HG03575 (cell line): ENCODE measurements around the gene SEZ6L.
"Not testable (repeated sequence)": the region's sequence is repeated elsewhere in the genome, so short reads cannot be mapped to it uniquely, and the experiment has no call there.

Experiments used
- ATAC-seq: cut with Tn5 transposase; IDR thresholded peaks from one replicate; pipeline ENCODE4 v1.9.1; 2021; ENCODE audit not compliant: unreplicated experiment, insufficient number of reproducible peaks, low FRiP score; ENCODE audit errors: extremely low read depth

SEZ6L gene

DNA sequence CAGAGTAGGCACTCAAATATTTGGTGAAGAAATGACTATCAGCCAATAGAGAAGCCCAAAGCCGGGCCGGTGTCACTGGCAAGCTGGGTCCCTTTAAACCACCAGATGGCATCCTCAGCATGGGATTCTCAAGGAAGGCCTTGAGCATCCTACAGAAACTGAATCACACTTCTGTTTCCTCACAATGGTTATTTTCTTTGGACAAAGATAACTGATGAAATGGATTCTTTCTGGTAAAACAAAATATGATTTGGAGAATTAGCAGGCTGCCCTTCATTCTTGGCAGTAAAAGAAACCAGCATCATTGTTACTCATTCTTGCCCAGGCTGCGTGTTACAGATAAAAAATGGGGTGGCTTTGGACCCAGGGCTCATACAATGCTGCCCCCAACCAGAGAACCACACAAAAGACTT is 229.5 kb downstream of the SEZ6L start:
- ATAC-seq: no peak

DNA sequence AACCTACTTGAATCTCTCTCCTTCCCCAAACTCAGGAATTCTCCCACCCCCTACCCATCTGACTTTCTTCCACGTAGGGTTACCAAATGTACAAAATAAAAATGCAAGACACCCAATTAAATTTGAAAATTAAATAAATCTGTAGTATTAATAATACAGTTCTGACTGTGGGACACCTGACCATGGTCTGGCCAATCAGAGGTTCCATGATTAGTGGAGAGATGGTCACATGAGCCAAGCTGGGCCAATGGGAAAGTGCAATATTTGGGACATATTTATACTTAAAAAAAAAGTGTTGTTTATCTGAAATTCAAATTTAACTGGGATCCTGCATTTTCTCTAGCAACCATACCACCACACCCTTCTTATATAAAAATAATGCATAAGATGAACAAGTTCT is 230.0 kb downstream of the SEZ6L start:
- ATAC-seq: no peak

DNA sequence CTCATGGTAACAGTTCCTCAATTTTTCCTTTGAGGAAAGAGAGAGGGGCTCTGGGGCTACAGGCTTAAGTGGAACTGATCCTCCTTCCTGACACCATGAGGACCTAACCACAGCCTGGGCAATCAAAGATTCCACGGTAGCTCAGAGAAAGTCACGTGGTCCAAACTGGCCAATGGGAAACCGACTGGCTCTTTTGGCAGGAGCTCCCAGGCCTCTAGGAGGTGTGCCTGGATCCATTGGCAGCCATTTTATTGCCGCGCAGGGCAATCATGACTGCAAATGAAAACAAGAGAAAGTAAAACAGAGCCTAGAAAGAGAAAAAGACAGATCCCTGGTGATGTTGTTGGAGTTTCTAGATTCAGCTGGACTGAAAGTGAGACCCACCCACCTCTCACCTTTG is 232.5 kb downstream of the SEZ6L start:
- ATAC-seq: no peak

DNA sequence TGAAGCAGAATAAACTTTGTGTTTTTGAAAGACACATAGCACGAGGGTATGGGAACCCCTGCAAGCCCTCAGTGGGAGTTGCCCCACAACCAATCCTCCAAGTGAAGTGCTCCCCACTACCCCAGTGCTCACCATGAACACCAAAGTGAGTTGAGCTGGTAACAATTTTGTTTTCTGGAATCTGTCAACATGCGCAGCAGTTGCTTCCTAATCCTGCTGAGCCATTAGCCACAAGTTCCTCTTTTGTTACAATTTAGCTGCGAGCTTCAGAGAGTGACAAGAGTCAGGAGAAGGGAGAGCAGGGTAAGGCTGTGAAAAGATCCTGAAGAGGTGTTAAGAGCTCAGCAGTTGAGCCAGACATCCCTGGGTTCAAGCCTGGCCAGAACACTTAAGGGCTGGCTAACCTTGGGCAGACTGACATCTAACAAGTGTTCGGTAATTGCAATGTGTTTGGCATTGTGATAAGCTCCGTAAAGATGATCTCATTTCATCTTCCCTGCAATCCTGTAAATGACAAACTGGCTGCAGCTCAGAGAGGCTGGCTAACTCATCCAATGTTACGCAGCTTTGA is 235.7 kb downstream of the SEZ6L start:
- no peak for ATAC-seq

DNA sequence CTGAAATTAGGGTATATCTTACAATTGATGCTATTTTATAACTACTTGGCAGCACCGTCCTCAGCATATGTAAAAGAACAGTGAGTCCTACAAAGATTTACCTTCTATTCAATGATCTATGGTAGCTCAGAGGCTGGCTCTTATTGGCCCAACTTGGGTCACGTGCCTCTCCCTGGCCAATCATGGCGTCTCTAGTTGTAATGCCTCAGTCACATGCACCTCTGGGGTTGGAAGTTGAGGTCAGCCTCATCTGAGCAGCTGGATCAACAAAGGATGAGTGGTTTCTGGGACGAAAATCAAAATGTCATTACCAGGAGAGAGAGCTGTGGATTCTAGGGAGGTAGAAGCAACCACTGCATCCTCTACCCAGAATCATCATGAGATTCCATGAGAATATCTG is 236.9 kb downstream of the SEZ6L start:
- no peak for ATAC-seq

DNA sequence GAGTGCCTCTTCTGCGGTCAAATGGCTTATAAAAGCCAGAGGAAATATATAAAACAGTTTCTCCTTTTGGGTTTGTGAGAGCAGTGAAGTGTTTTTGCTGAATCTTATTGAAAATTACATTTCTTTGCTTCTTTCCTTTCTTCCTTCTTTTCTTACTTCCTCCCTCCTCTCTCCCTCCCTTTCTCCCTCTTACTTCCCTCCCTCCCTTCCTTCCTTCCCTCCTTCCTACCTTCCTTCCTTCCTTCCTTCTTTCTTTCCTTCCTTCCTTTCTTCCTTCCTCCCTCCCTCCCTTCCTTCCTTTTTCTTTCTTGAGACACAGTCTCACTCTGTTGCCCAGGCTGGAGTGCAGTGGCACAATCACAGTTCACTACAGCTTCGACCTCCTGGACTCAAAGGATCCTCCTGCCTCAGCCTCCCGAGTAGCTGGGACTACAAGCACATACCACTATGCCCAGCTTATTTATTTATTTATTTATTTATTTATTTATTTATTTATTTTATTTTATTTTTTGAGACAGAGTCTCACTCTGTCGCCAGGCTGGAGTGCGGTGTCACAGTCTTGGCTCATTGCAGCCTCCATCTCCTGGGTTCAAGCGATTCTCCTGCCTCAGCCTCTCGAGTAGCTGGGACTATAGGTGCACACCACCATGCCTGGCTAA is 239.4 kb downstream of the SEZ6L start:
- not testable (repeated sequence) for ATAC-seq

DNA sequence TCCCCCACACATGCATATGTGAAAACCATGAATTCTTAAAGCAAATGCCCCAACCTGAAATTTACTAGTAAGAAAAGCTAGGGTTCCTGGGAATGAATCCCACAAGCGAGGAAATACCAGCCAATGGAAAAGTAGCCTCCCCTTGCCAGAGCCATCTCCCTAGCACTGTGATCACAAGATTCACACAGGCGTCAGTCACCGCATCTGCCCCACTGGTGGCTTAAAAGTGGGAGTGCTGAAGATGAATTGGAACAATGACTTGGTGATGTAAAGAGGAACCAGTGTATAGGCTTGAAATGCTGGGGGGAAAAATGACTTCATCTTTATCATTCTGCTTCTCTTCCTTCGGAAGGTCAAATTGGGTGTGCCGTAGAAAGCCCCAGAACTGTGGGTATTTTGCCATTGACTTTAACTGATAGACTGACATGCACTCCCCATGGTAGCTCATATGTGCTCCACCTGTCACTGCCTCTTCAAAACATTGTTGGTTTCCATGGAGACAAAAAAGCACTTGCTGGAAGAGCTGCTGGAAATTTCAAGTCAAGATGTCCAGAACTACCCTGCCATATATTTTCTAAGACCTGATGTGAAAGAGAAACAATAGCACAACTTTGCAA is 240.6 kb downstream of the SEZ6L start:
- no peak for ATAC-seq

DNA sequence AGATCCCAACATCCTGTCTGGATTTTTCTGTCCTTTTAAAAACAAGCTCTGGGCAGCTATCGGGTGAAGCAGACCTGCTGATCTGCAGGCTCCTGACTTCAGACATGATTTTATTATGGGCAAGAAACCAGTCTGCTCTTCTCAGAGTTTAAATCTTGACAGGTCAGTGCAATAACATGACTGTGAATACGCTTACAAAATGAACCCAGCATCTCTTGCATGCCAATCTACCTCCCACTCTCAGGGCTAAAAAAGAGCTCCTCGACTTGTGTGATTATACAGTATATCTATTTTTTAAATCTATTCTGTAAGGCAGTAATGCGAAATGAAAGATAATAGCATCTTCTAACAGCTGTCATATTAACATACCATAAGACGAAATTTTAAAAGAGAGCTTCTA is 241.1 kb downstream of the SEZ6L start:
- no peak for ATAC-seq

DNA sequence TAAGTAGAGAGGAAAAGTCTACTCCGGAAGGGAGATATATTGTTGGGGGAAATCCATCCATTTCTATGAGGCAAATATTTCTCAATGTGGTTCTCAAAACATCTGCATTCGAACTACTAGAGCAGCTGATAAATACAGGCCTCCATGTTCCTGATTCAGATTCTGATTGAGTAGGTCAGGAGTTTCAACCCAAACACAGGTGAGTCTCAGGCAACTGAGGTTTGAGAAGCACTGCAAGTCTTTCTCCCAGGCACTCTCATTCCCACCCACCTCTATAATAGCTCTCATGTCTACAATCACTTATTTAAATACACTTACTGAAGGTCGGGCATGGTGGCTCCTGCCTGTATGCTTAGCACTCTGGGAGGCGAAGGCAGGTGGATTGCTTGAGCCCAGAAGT is 245.1 kb downstream of the SEZ6L start:
- no peak for ATAC-seq

DNA sequence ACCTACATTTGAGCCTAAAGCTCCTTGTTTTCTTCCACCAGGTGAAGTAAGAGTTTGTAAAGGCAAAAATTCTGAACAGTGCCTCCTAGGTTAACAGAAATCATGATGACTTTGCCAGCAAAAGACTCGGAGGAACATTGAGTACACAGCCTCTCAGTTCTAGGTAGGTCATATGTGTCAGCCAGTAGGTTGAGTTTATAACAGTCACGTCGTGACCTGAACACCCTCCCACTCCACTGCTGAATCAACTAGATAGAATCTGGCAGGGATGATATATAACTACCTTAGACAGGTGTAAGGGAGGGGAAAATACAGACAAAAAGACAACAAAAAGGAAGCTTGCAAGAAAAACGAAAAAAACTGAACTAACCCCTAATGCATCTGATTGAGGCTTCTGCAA is 247.0 kb downstream of the SEZ6L start:
- ATAC-seq: no peak

DNA sequence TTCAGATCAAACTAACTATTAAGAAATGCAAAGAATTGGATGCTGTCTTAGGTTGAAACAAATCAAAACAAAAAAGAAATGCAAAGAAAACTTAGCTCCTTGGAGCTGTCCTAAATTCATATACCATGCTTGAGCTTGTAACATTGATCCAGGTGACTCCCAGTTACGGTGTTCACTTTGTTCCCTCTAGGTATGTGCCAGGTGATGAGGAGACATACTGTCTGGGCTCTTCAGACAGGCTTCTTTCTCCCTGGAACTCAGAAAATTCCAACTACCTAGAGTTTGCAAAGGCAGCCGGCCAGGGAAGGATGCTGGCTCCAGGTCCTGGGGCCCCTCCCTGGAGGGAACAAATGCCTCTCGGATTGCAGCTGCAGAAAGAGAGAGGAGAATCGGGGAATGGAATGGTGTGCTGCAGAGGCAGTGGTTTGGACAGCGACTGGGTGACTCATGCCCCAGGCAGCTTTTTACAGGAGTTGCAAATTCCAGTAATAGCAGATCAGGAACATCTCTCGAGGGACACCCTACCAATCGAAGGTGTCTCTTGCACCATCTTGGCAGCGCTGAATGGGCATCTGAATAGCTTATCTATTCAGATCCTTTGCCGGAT is 247.5 kb downstream of the SEZ6L start:
- no peak for ATAC-seq

DNA sequence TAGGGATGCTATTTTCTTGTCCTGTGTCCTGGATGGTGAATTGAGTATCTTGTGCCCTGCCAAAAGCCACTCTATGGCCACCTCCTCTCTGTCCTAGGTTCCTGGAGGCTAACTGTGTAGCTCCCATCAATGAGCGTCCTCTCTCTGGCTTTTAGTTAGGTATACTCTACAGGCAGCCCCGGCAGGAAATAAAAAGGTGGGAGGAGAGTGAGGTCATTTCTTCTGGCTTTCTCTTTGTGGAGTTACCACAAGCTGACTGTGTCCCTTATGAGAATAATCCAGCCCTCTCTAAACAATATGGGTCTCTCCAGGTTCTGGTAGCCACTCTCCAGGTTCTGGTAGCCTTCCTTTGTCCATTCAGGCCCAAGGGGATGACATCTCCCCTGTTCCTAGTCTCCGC is 248.1 kb downstream of the SEZ6L start:
- ATAC-seq: no peak

DNA sequence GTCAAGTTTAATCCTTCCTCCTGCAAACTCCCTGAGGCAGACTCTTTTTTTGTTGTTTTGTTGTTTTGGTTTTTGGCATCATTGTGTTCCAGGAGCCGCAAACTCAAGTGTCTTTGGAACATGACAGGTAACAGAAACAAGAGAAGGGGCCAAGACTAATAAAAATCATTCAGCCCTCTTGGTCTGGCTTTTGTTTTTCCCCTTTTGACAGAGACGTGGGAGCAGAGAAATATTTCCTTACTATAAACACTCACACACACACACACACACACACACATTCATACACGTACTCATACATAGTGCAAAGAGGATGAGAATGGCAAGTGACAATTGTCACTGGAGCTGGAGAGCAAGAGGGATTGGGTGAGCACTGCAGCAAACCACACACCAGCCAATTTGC is 249.4 kb downstream of the SEZ6L start:
- ATAC-seq: no peak

DNA sequence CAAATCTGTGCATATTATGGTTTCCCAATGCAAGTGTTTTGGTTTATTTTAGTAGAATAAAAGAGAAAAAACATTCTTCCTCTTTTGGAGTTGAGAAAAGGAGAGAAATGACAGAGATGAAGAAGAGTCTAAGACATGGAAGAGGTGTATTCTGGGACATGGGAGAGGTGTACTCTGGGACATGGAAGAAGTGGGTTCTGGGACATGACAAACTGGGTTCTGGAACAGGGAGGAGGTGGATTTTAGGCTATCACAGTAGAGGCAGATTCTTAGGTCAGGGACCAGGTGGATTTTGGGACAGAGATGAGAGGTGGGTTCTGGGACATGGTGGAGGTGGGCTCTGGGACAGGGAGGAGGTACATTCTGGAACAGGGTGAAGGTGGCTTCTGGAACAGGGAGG is 257.7 kb downstream of the SEZ6L start:
- ATAC-seq: no peak

DNA sequence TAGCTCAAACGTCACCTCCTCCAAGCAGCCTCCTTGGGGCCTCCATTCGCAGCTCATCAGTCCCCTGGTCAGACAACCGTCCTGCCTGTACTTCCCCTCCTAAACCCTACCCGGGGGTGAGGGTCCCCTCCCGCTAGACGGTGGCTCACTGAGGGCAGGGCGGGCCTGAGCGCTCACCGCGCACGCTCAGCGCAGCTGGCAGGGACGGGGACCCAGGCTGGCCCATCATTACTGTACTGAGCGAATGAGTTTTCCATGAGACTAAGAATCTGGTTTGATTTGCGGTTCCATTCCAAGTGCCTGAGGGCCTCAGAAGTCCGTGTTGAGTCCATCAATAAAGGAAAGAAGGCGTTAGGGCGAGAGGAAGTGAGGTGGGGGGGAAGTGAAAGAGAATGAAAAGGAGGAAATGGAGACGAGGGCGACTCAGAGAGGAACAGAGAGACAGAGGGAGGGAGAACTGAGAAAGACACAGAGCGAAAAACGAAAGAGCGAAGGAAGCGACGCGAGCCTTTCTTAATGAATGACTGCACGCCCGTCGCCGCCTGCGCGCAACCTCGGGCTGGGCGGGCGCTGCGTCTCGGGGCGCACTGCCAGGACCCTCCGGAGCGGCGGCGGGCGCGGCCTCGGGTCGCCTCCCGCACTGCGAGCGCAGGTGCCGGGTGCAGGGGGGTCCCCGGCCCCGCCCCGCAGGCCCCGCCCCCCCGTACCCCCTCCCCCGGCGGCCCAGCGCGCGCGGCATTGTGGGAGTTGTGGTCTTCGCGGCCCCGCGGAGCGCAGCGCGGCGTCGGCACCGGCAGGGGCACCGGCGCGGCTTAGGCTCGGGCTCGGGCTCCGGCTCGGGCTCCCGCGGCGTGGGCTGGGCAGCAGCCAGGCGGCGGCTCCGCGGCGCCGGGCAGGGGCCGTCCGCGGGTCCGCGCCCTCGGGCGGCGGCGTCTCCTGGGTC is 259.5 kb downstream of the SEZ6L start, which contains the start of gene ASPHD2:
TSS of gene ASPHD2 (plus strand) at position 746 of the 943 bp plus-strand sequence. CDS start 4,356 bp downstream, outside the sequence.
- peak; percentile 45 for ATAC-seq

DNA sequence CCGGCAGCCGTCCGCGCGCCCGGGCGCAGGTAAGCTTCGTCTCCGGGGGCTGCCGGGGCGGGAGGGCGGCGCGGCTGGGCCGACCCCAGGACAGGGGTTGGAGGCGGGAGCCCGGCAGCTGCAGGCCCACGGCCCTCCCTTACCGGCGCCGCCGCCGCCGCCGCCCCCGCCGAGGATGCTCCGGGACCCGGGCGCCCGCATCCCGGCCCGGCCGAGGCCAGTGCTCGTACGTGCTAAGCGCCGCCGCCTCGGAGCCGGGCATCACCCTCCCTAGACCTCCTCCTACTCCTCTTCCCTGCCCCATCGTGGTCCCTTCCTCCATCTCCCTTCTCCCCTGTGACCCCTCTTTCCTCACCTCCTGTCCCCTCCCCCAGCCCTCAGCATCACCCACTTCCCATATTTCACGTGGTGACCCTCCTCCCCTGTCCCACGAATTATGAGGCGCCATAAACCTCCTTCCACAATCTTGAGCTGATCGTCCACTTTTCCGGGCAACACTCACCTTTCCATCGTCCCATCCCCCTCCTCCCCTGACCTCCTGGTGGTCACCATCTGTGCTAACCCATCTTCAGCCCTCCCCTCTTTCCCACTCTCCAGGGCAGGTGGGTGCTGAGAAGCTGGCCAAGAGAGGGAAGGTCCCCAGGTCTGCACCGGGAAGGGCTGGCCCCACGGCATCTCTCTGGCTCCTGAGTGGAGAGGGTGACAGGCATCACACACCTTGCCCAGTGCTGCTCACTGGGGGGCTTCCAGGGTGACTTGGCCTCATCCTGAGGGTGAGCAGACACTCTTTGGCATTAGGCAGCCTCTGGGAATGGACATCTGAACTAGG is 260.4 kb downstream of the SEZ6L start:
- no peak for ATAC-seq

DNA sequence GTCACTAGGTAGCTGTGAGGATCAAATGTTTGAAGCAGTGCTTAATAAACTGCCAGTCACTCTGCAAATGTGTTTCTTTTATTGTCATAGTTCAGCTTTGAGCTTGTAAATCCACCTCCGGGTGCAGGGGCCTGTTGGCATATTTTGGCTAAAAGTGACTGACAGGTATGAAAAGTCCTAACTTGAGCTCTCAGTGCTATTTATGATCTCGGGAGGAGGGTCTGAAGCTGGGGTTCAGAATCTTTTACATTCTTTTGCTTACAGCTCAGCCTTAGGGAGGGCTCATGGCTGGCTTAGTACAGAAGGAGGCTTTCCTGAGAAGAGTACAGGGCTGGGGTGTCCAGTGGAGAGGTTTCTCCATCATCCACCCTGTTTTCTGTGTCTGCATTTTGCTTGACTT is 261.3 kb downstream of the SEZ6L start:
- no peak for ATAC-seq

DNA sequence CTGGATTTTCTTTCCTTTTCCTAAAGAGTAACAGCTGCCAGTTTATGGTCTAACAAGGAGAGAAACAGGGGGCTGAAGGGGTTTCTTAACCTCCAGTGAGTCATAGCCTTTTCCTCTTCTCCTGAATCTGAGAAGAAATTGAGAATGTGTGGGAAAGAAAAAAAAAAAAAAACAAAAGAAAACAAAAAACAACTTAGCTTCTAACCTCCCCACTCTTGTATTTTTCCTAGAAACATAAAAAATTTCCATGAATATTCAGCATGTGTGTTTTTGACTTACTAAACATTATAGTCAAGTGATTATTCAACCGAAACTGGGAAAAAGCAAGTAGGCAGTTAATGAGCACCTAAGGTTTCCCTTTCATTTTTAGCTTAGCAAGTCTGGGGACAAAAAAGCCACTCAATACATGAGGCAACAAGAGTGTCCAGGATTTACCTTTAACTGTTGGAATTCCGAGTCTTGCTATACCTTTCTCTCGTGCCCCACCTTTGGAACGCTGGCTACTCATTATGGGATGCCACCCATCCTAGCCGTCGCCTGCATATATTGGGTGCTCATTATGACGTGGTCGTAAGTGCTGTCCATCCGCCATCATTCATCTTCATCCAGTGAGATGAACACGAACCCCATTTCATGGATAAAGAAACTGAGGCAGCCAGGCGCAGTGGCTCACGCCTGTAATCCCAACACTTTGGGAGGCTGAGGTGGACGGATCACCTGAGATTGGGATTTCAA is 262.2 kb downstream of the SEZ6L start:
- no peak for ATAC-seq
